Subcutaneous adipose tissue (tissue), 4 donors: ENCODE measurements around the gene MT1X. TPM values are rescaled to one million over a fixed set of nuclear protein-coding genes. Genes with fewer than 3 reads are reported as not detected.

Experiments
- CTCF ChIP-seq: fragments of 450-650 bp; IDR thresholded peaks from one replicate; pipeline ENCODE4 v1.5.1; 2016; ENCODE audit warnings: low read depth, mild to moderate bottlenecking, control low read depth, antibody characterized with exemption, moderate library complexity
- total RNA-seq, 4 donors: library from RNA; depleted of rRNA; stranded (reverse); fragments of >200 nt; gene quantifications; one replicate each; pipeline ENCODE4 v1.1.0, GENCODE V29; 2016

The MT1X gene
- total RNA-seq, 4 donors from 2014 or later, result 1,122 to 4,299 (median 2,004) TPM

GRCh38 chr16:56657555-56658326, 24.5 kb upstream of the MT1X start, which contains the start of gene MT1F:
Gene MT1F, plus strand, starts transcription at chr16:56657959. Its CDS starts 100 bp downstream, at chr16:56658059.
- TF ChIP-seq CTCF, result no peak

DNA sequence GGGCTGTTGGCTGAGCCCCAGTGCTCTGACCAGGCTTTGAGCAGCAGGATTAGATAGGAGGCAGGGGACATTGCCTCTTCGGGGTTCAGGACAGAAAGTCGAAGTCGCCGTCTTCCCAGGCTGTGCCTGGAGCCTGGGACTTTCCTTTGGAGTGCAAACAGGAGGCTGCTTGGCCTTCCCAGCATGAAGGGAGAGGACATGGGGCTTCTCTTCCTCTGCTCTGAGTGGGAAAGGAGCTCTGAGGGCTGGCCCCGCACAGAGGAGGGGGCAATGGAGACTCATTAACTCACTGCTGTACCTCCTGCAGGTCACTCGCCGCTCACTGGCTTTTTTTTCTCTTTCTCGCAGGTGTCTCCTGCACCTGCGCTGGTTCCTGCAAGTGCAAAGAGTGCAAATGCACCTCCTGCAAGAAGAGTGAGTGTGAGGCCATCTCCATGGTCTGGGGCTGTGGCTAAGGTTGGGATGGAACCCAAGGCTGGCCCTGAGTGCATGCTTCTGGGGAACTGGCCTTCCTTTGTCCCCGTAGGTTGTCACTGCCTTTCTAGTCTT, 23.9 kb upstream of the MT1X start:
- no peak for TF ChIP-seq CTCF

DNA sequence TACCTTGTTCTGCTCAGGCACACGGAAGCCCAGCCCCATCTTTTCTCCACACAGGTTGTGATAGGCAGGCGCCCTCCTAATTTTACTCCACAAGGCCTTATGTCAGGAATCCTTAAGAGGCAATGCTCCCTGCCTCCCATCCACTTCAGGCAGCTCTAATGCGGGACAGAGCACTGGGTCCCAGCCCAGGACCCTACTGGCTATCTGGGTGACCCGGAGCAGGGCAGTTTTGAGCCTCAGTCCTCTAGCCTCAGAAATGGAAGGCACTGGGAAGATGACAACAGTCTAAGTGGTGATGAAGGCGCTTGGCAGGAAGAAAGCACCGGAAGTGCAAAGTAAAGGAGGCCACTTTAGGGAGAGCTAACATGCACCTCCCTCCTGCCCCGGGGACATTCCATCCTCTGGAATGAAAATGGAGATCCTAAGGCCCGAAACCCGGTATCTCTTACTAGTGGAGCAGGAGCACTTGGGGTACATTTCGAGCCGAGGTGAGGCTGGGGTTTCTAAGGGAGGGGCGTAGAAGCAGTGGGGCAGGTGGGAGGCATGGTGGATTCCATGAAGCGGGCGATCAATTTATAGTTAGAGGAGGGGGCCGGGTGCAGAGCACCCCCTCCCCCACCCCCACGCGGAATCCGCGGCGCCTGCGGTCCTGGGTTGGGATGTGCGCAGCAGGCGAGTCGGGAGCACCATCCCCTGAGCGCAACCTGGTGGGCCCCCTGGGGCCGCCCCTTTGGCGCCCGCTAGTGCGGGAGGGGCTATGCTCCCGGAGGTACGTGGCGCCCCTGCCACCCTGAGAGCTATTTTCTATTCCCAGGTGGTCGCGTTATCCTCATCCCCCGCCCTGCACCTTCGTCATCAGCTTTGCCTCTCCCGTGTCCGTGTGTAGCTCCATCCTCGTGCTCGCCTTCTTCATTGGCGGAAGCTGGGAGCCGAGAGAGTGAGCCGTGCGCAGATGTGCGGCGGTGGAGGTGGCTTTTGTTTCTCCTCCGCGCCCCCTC, 19.6 kb upstream of the MT1X start:
- TF ChIP-seq CTCF, result no peak

DNA sequence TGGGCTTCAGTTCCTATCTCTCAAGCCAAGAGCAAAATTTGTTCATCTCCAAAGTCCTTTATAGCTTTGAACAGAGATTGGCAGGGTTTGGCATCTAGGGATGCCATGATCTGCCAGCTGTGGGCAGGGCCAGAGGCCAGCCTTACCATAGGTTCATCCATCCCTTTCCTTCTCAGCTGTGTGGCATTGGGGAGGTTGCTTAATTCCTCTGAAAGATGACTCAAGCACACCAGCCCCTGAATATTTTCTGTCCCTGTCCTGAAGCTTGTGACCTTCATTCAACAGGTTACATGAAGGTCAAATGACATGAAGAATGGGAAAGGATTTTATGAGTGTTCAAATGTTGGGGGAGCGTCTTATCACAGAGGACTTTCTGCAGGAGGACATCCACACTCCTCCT, 17.8 kb upstream of the MT1X start:
- TF ChIP-seq CTCF, result no peak

DNA sequence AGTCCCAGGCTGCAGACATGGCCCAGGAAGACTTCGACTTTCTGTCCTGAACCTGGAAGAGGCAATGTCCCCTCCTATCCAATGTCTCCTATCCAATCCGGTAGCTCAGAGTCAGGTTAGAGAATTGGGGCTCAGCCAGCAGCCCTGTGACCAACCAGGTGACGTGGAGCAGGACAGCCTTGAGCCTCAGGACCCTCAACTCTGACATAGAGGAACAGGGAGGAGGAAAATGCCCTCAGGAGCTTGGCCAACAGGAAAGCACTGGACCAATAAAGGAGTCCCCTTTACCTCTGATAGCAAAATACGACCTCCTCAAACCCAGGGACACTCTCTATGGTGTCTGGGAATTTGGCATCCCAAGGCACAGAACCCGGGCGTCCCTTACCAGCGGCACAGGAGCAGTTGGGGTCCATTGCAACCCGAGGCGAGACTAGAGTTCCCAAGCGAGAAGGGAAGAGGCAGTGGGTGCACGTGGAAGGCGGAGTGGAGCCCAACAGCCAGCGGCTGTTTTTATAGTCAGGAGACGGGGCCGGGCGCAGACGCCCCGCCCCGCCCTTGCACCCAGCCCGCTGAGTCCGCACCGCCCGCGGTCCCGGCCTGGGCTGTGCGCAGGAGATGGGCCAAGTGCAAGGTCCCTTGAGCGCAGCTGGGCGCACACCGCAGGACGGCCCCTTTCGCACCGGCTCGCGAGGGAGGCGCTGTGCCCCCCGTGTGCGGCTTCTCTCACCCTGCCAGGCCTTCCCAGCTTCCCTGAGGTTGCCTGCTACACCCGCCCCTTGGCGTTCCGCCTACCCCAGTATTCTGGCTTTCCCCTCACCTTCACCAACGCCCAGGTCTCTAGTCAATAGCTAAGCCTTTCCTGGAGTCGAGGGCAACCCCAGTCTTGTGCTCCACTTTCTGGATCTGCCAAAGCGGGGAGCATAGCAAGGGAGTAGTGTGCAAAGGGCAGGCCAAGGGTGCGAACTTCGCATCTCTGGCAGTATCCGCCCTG, 14.4 kb upstream of the MT1X start, which contains the start of gene MT1G:
Gene MT1G (minus strand): TSS at position 485 of the 991 bp plus-strand sequence. CDS start 72 bp downstream, at position 413.
- TF ChIP-seq CTCF, result no peak

GRCh38 chr16:56669005-56669839, 13.0 kb upstream of the MT1X start, which contains the start of gene MT1H:
Gene MT1H, plus strand, starts transcription at chr16:56669814. Its CDS starts 71 bp downstream, at chr16:56669885.
- TF ChIP-seq CTCF, result no peak
